Parathyroid adenoma (tissue), 2 donors: ENCODE results near the gene SLC25A21.
A peak's percentile ranks its signal among the peaks of the same experiment; 100 is the strongest.

Experiments used
- H2AFZ ChIP-seq: fragments of 300-600 bp; sonication (generic); one replicate; pipeline ENCODE4 v1.7.0; 2017; ENCODE audit warnings: antibody characterized with exemption, mild to moderate bottlenecking
- H3K27ac ChIP-seq: fragments of 300-600 bp; sonication (generic); one replicate; pipeline ENCODE4 v1.7.0; 2017
- H3K27me3 ChIP-seq: fragments of 300-600 bp; sonication (generic); one replicate; pipeline ENCODE4 v1.7.0; 2017; ENCODE audit warnings: low read length; ENCODE audit not compliant: control insufficient read depth, insufficient read depth
- H3K36me3 ChIP-seq: fragments of 300-600 bp; sonication (generic); one replicate; pipeline ENCODE4 v1.7.0; 2017; ENCODE audit warnings: low read length; ENCODE audit not compliant: control insufficient read depth, insufficient read depth
- H3K4me1 ChIP-seq: fragments of 300-600 bp; sonication (generic); one replicate; pipeline ENCODE4 v1.7.0; 2017; ENCODE audit warnings: control low read depth
- H3K4me2 ChIP-seq: fragments of 300-600 bp; sonication (generic); one replicate; pipeline ENCODE4 v1.7.0; 2017; ENCODE audit warnings: low read length
- H3K4me3 ChIP-seq: fragments of 300-600 bp; sonication (generic); one replicate; pipeline ENCODE4 v1.7.0; 2017; ENCODE audit warnings: low read depth, low read length
- H3K79me2 ChIP-seq: fragments of 300-600 bp; sonication (generic); one replicate; pipeline ENCODE4 v1.7.0; 2017; ENCODE audit warnings: control low read depth
- H3K9ac ChIP-seq: fragments of 300-600 bp; sonication (generic); one replicate; pipeline ENCODE4 v1.7.0; 2017; ENCODE audit warnings: mild to moderate bottlenecking
- H3K9me3 ChIP-seq: fragments of 300-600 bp; sonication (generic); one replicate; pipeline ENCODE4 v1.7.0; 2017; ENCODE audit warnings: low read length; ENCODE audit not compliant: control insufficient read depth
- TF ChIP-seq, protein P1 (sequence below): fragments of 300-600 bp; sonication (generic); IDR thresholded peaks from one replicate; pipeline ENCODE4 v1.7.0; 2017; ENCODE audit warnings: antibody characterized with exemption, mild to moderate bottlenecking
- donor health status: primary hyperparathyroidism.

Gene SLC25A21

GRCh38 chr14:36827861-36828260 lies 344.5 kb downstream of the SLC25A21 start:
- TF ChIP-seq, protein P1, sequence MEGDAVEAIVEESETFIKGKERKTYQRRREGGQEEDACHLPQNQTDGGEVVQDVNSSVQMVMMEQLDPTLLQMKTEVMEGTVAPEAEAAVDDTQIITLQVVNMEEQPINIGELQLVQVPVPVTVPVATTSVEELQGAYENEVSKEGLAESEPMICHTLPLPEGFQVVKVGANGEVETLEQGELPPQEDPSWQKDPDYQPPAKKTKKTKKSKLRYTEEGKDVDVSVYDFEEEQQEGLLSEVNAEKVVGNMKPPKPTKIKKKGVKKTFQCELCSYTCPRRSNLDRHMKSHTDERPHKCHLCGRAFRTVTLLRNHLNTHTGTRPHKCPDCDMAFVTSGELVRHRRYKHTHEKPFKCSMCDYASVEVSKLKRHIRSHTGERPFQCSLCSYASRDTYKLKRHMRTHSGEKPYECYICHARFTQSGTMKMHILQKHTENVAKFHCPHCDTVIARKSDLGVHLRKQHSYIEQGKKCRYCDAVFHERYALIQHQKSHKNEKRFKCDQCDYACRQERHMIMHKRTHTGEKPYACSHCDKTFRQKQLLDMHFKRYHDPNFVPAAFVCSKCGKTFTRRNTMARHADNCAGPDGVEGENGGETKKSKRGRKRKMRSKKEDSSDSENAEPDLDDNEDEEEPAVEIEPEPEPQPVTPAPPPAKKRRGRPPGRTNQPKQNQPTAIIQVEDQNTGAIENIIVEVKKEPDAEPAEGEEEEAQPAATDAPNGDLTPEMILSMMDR = no peak
- Histone ChIP-seq H3K4me3 (no peak overlapping the region), H3K4me1 (no peaks in the 10 kb centered on the region), H3K36me3 (no peaks in the 10 kb centered on the region), H3K9ac (no peak overlapping the region), H3K27me3 (no peaks in the 10 kb centered on the region), H3K4me2 (no peak overlapping the region), H2AFZ (no peak overlapping the region), H3K79me2 (no peaks in the 10 kb centered on the region), H3K9me3 (no peaks in the 10 kb centered on the region), H3K27ac (no peak overlapping the region)

DNA sequence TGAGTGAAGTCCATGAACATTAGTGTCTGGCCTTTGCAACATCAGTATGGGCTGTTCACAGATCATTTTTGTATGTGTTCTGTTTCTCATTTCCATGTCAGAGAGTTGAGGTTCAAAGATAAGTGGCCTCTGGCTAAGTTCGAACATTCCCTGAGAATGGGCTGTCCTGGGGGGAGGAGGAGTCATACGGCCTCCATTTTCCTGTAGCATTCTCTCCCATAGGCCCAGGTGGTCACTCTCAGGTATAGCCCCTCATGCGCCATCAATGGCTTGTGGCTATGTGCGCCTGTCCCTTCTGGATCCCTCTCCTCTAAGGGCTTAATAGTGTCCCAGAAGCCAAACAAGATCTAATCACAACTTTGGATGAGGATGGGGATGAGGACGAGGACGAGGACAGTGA lies 345.8 kb downstream of the SLC25A21 start:
- H3K9ac ChIP-seq = no peak overlapping the region
- no peak overlapping the region for H2AFZ ChIP-seq
- TF ChIP-seq, protein P1 = no peak
- no peak overlapping the region for H3K4me3 ChIP-seq
- no peaks in the 10 kb centered on the region for H3K36me3 ChIP-seq
- H3K4me2 ChIP-seq = no peak overlapping the region
- no peaks in the 10 kb centered on the region for H3K4me1 ChIP-seq
- no peaks in the 10 kb centered on the region for H3K27me3 ChIP-seq
- H3K9me3 ChIP-seq = no peaks in the 10 kb centered on the region
- H3K27ac ChIP-seq = no peak overlapping the region
- no peaks in the 10 kb centered on the region for H3K79me2 ChIP-seq

- TF ChIP-seq, protein P1 = no peak
- Histone ChIP-seq H2AFZ (no peak overlapping the region), H3K36me3 (no peaks in the 10 kb centered on the region), H3K9me3 (no peaks in the 10 kb centered on the region), H3K79me2 (no peaks in the 10 kb centered on the region), H3K27ac (no peak overlapping the region), H3K9ac (no peak overlapping the region), H3K27me3 (no peaks in the 10 kb centered on the region), H3K4me2 (no peak overlapping the region), H3K4me3 (no peak overlapping the region), H3K4me1 (no peaks in the 10 kb centered on the region)
Observed at GRCh38 chr14:36824854-36825253, 347.6 kb downstream of the SLC25A21 start.

DNA sequence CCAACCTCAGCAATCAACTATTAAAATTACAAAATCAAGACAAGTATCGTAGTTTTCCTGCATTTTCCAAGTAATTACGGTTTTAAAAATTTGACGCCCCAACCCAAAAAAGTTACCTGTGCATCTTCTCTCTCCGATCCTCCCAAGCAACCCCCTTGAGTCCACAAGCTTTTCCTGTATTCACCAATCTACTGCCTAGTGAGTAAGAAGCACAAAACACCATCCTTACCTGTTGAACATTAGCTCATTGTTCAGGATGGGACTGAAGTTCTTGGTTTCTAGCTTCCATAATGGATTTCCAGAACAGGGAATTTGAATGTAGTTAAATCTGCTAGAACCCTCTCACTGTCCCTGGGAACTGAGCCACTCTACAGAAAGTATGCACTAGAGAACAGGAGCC lies 348.8 kb downstream of the SLC25A21 start:
- H3K79me2 ChIP-seq = no peaks in the 10 kb centered on the region
- H3K27ac ChIP-seq = no peak overlapping the region
- H3K4me1 ChIP-seq = no peaks in the 10 kb centered on the region
- no peaks in the 10 kb centered on the region for H3K27me3 ChIP-seq
- H2AFZ ChIP-seq = no peak overlapping the region
- H3K9me3 ChIP-seq = no peaks in the 10 kb centered on the region
- no peaks in the 10 kb centered on the region for H3K36me3 ChIP-seq
- TF ChIP-seq, protein P1 = no peak
- no peak overlapping the region for H3K4me3 ChIP-seq
- no peak overlapping the region for H3K4me2 ChIP-seq
- no peak overlapping the region for H3K9ac ChIP-seq

- Histone ChIP-seq H3K79me2 (no peaks in the 10 kb centered on the region), H3K4me2 (peak overlapping the region; percentile 47), H3K4me3 (no peak overlapping the region), H2AFZ (no peak overlapping the region), H3K27me3 (no peaks in the 10 kb centered on the region), H3K36me3 (no peaks in the 10 kb centered on the region), H3K9me3 (no peaks in the 10 kb centered on the region), H3K4me1 (no peaks in the 10 kb centered on the region), H3K27ac (no peak overlapping the region), H3K9ac (no peak overlapping the region)
- TF ChIP-seq, protein P1 = no peak
Observed at GRCh38 chr14:36822685-36823084, 349.7 kb downstream of the SLC25A21 start.
